Measurements from ENCODE around the gene BMS1. TPM values are rescaled to one million over a fixed set of nuclear protein-coding genes. Genes with fewer than 3 reads are reported as not detected.
"Not testable (repeated sequence)": the region's sequence is repeated elsewhere in the genome, so short reads cannot be mapped to it uniquely, and the experiment has no call there.

Gene BMS1
- polyA plus RNA-seq, 1 experiment, result 2.7 TPM

DNA sequence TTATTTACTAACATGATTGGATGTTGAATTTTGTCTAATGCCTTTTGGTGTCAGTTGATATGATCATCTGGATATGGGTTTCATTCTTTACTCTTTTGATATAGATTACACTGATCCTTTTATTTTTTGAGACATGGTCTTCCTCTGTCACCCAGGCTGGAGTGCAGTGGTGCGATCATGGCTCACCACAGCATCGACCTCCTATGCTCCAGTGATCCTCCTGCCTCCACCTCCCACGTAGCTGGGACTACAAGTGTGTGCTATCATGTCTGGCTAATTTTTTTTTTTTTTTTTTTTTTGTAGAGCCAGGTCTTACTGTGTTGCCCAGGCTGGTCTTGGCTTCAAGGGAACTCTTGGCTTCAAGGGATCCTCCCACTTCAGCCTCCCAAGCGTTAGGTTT is 27.1 kb downstream of the BMS1 start:
- ChIA-PET CTCF (no interaction called here), POLR2A (no interaction called here)
- no peak overlapping the region for H3K4me3 ChIP-seq (ENCODE audit: low read depth, low read length)
- TF ChIP-seq, protein P1, sequence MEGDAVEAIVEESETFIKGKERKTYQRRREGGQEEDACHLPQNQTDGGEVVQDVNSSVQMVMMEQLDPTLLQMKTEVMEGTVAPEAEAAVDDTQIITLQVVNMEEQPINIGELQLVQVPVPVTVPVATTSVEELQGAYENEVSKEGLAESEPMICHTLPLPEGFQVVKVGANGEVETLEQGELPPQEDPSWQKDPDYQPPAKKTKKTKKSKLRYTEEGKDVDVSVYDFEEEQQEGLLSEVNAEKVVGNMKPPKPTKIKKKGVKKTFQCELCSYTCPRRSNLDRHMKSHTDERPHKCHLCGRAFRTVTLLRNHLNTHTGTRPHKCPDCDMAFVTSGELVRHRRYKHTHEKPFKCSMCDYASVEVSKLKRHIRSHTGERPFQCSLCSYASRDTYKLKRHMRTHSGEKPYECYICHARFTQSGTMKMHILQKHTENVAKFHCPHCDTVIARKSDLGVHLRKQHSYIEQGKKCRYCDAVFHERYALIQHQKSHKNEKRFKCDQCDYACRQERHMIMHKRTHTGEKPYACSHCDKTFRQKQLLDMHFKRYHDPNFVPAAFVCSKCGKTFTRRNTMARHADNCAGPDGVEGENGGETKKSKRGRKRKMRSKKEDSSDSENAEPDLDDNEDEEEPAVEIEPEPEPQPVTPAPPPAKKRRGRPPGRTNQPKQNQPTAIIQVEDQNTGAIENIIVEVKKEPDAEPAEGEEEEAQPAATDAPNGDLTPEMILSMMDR (IDR thresholded peaks at IDR 0.05; ENCODE audit: insufficient read depth, low read depth, low read length), result no peak
- H3K36me3 ChIP-seq (ENCODE audit: control insufficient read depth, insufficient read depth, low read length), result peaks cover 3% of the 10 kb centered on the region
- no peaks in the 10 kb centered on the region for H3K27me3 ChIP-seq (ENCODE audit: control insufficient read depth, insufficient read depth, low read length)
- DNase-seq (ENCODE audit: low read depth), result no peak

DNA sequence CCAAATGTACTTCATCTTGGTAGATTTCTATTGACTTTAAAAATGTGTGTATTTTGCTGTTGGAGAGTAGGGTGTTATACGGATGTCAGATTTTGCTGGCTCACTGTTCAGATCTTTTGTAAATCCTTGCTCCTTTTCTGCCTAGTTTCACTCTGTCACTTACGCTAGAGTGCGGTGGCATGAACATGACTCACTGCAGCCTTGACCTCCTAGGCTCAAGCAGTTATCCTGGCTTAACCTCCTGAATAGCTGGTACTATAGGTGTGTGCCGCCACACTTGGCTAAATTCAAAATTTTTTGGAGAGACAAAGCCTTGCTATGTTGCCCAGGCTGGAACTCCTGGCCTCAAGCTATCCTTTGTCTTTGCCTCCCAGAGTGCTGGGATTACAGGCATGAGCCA is 29.4 kb downstream of the BMS1 start:
- Histone ChIP-seq H3K27me3 (ENCODE audit: control insufficient read depth, insufficient read depth, low read length) (no peaks in the 10 kb centered on the region), H3K36me3 (ENCODE audit: control insufficient read depth, insufficient read depth, low read length) (peaks cover 5% of the 10 kb centered on the region), H3K4me3 (ENCODE audit: low read depth, low read length) (no peak overlapping the region)
- no peak for DNase-seq (ENCODE audit: low read depth)
- POLR2A ChIA-PET, result no interaction called here
- TF ChIP-seq, protein P1 (IDR thresholded peaks at IDR 0.05; ENCODE audit: insufficient read depth, low read depth, low read length), result no peak
- CTCF ChIA-PET, result interaction anchor here (1.3 kb wide), 1 partner anchor 16 kb away, joined by 3 read pairs; no protein-coding TSS in a partner anchor

DNA sequence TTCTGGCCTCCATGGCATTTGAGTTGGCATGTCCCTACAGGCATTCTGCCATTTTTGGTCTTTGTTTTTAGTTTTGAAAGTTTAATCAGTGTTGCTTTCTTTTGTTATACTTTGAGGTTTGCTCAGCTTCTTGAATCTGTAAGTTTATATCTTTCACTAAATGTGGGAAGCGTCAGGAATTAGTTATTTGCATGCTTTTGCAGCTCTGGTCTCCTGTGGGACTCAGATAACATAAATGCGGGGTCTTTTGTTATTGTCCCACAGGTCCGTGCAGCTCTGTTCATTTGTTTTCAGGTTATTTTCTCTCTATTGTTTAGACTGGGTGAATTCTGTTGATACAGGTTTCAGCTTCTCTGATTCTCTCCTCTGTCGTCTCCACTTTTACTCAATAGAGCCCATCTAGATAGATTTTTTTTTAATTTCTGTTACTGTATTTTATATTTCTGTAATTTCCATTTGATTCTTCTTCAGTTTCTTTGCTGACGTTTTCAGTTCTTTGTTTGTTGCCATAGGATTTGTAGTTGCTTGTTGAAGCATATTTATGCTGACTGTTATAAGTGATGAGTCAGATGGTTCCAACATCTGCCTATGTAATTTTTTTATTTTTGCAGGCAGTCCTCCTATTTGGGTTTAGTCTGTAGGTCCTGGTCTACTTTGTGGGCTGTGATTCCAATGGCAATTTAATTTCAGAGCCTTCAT is 31.5 kb downstream of the BMS1 start:
- CTCF ChIA-PET; H3K4me3 ChIP-seq (ENCODE audit: low read depth, low read length); POLR2A ChIA-PET; DNase-seq (ENCODE audit: low read depth); H3K27me3 ChIP-seq (ENCODE audit: control insufficient read depth, insufficient read depth, low read length): not testable (repeated sequence)
- peaks cover 12% of the 10 kb centered on the region for H3K36me3 ChIP-seq (ENCODE audit: control insufficient read depth, insufficient read depth, low read length)

DNA sequence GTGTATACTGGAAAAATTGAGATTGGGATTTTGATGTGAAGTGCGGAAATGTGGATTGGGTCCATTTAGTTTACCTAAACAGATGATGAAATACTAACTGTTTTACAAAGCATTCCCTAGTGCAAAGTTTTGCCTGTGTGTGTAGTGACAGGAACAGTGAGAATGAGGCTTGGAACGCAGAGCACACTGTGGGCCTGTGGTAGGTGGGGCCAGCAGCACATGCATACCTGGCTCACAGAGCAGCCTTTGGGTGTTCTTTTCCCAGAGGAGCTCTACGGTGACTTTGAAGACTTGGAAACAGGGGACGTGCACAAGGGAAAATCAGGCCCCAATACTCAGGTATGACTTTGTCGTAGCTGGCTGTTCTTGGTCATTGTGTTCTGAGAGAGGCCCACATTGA is 33.7 kb downstream of the BMS1 start:
- H3K36me3 ChIP-seq (ENCODE audit: control insufficient read depth, insufficient read depth, low read length), result peaks cover 13% of the 10 kb centered on the region
- H3K27me3 ChIP-seq (ENCODE audit: control insufficient read depth, insufficient read depth, low read length); DNase-seq (ENCODE audit: low read depth); CTCF ChIA-PET; H3K4me3 ChIP-seq (ENCODE audit: low read depth, low read length); POLR2A ChIA-PET: not testable (repeated sequence)

GRCh38 chr10:42816912-42817311 is 34.3 kb downstream of the BMS1 start:
- Histone ChIP-seq H3K36me3 (ENCODE audit: control insufficient read depth, insufficient read depth, low read length) (peaks cover 13% of the 10 kb centered on the region), H3K27me3 (ENCODE audit: control insufficient read depth, insufficient read depth, low read length) (no peaks in the 10 kb centered on the region), H3K4me3 (ENCODE audit: low read depth, low read length) (no peak overlapping the region)
- ChIA-PET POLR2A (no interaction called here), CTCF (no interaction called here)
- TF ChIP-seq, protein P1 (IDR thresholded peaks at IDR 0.05; ENCODE audit: insufficient read depth, low read depth, low read length), result no peak
- no peak for DNase-seq (ENCODE audit: low read depth)

DNA sequence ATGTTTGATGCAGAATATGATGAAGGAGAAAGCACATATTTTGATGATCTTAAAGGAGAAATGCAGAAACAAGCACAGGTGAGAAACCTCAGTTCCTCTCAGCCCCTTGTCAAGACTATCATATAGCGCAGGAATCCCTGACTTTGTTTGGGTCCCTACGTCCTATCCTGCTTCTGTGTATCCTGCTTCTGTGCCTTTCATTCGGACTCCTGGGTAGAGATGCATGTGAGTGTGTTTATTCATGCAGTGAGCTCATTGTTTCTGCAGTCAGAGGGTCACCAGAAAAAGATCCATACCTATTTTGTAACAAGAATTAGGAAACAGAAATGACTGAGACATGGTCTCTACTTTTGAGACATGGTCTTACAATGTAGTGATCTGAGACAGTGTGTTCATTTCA is 34.8 kb downstream of the BMS1 start:
- DNase-seq (ENCODE audit: low read depth); H3K4me3 ChIP-seq (ENCODE audit: low read depth, low read length); H3K27me3 ChIP-seq (ENCODE audit: control insufficient read depth, insufficient read depth, low read length); POLR2A ChIA-PET: not testable (repeated sequence)
- H3K36me3 ChIP-seq (ENCODE audit: control insufficient read depth, insufficient read depth, low read length), result peaks cover 13% of the 10 kb centered on the region
- CTCF ChIA-PET, result interaction anchor here (0.6 kb wide), 1 partner anchor 10 kb away, joined by 4 read pairs; no protein-coding TSS in a partner anchor

GRCh38 chr10:42826759-42827158 is 44.2 kb downstream of the BMS1 start:
- DNase-seq (ENCODE audit: low read depth); H3K27me3 ChIP-seq (ENCODE audit: control insufficient read depth, insufficient read depth, low read length); H3K4me3 ChIP-seq (ENCODE audit: low read depth, low read length); POLR2A ChIA-PET: not testable (repeated sequence)
- CTCF ChIA-PET, result interaction anchor here (1.1 kb wide), 1 partner anchor 9 kb away, joined by 4 read pairs; no protein-coding TSS in a partner anchor
- H3K36me3 ChIP-seq (ENCODE audit: control insufficient read depth, insufficient read depth, low read length), result peaks cover 13% of the 10 kb centered on the region
